ENCODE measurements around the gene MBTPS1.

The MBTPS1 gene

GRCh38 chr16:84144209-84144858 is 27.6 kb upstream of the MBTPS1 start:
- H3K36me3 ChIP-seq (ENCODE audit: control insufficient read depth, insufficient read depth, low read length), result no peaks in the 10 kb centered on the region
- H3K27me3 ChIP-seq (ENCODE audit: control insufficient read depth, insufficient read depth, low read length), result no peaks in the 10 kb centered on the region
- H3K9me3 ChIP-seq (ENCODE audit: control insufficient read depth, low read length), result no peaks in the 10 kb centered on the region
- H3K9ac ChIP-seq (ENCODE audit: low read length), result peak overlapping the region; percentile 64
- H3K4me3 ChIP-seq (ENCODE audit: low read length), result peak overlapping the region; percentile 20
- H3K4me1 ChIP-seq (ENCODE audit: control insufficient read depth, insufficient read depth, low read length), result peaks cover 4% of the 10 kb centered on the region

- H3K9ac ChIP-seq (ENCODE audit: low read length), result peak overlapping the region; percentile 64
- no peaks in the 10 kb centered on the region for H3K9me3 ChIP-seq (ENCODE audit: control insufficient read depth, low read length)
- H3K27me3 ChIP-seq (ENCODE audit: control insufficient read depth, insufficient read depth, low read length), result no peaks in the 10 kb centered on the region
- H3K36me3 ChIP-seq (ENCODE audit: control insufficient read depth, insufficient read depth, low read length), result no peaks in the 10 kb centered on the region
- H3K4me3 ChIP-seq (ENCODE audit: low read length), result peak overlapping the region; percentile 20
- peaks cover 9% of the 10 kb centered on the region for H3K4me1 ChIP-seq (ENCODE audit: control insufficient read depth, insufficient read depth, low read length)
Measured at GRCh38 chr16:84143784-84144199, 27.1 kb upstream of the MBTPS1 start.

GRCh38 chr16:84143081-84143480 is 26.3 kb upstream of the MBTPS1 start:
- Histone ChIP-seq H3K36me3 (ENCODE audit: control insufficient read depth, insufficient read depth, low read length) (no peaks in the 10 kb centered on the region), H3K27me3 (ENCODE audit: control insufficient read depth, insufficient read depth, low read length) (no peaks in the 10 kb centered on the region), H3K9ac (ENCODE audit: low read length) (no peak overlapping the region), H3K9me3 (ENCODE audit: control insufficient read depth, low read length) (no peaks in the 10 kb centered on the region), H3K4me1 (ENCODE audit: control insufficient read depth, insufficient read depth, low read length) (peaks cover 12% of the 10 kb centered on the region), H3K4me3 (ENCODE audit: low read length) (no peak overlapping the region)

GRCh38 chr16:84141143-84141670 is 24.5 kb upstream of the MBTPS1 start:
- peaks cover 12% of the 10 kb centered on the region for H3K4me1 ChIP-seq (ENCODE audit: control insufficient read depth, insufficient read depth, low read length)
- H3K4me3 ChIP-seq (ENCODE audit: low read length), result no peak overlapping the region
- H3K9me3 ChIP-seq (ENCODE audit: control insufficient read depth, low read length), result no peaks in the 10 kb centered on the region

GRCh38 chr16:84139628-84140258 is 23.0 kb upstream of the MBTPS1 start:
- Histone ChIP-seq H3K36me3 (ENCODE audit: control insufficient read depth, insufficient read depth, low read length) (no peaks in the 10 kb centered on the region), H3K9me3 (ENCODE audit: control insufficient read depth, low read length) (no peaks in the 10 kb centered on the region), H3K4me1 (ENCODE audit: control insufficient read depth, insufficient read depth, low read length) (peaks cover 12% of the 10 kb centered on the region), H3K27me3 (ENCODE audit: control insufficient read depth, insufficient read depth, low read length) (no peaks in the 10 kb centered on the region), H3K9ac (ENCODE audit: low read length) (no peak overlapping the region), H3K4me3 (ENCODE audit: low read length) (no peak overlapping the region)

More at GRCh38 chr16:84141143-84141670, 24.5 kb upstream of the MBTPS1 start:
- H3K36me3 ChIP-seq (ENCODE audit: control insufficient read depth, insufficient read depth, low read length), result no peaks in the 10 kb centered on the region
- no peak overlapping the region for H3K9ac ChIP-seq (ENCODE audit: low read length)
- no peaks in the 10 kb centered on the region for H3K27me3 ChIP-seq (ENCODE audit: control insufficient read depth, insufficient read depth, low read length)

GRCh38 chr16:84138824-84139627 is 22.3 kb upstream of the MBTPS1 start:
- Histone ChIP-seq H3K27me3 (ENCODE audit: control insufficient read depth, insufficient read depth, low read length) (no peaks in the 10 kb centered on the region), H3K9ac (ENCODE audit: low read length) (no peak overlapping the region), H3K9me3 (ENCODE audit: control insufficient read depth, low read length) (no peaks in the 10 kb centered on the region), H3K4me3 (ENCODE audit: low read length) (no peak overlapping the region), H3K36me3 (ENCODE audit: control insufficient read depth, insufficient read depth, low read length) (no peaks in the 10 kb centered on the region), H3K4me1 (ENCODE audit: control insufficient read depth, insufficient read depth, low read length) (peaks cover 12% of the 10 kb centered on the region)

GRCh38 chr16:84138500-84138823 is 21.7 kb upstream of the MBTPS1 start:
- Histone ChIP-seq H3K27me3 (ENCODE audit: control insufficient read depth, insufficient read depth, low read length) (no peaks in the 10 kb centered on the region), H3K9me3 (ENCODE audit: control insufficient read depth, low read length) (no peaks in the 10 kb centered on the region), H3K36me3 (ENCODE audit: control insufficient read depth, insufficient read depth, low read length) (no peaks in the 10 kb centered on the region), H3K4me3 (ENCODE audit: low read length) (no peak overlapping the region), H3K9ac (ENCODE audit: low read length) (no peak overlapping the region), H3K4me1 (ENCODE audit: control insufficient read depth, insufficient read depth, low read length) (peaks cover 12% of the 10 kb centered on the region)

- Histone ChIP-seq H3K27me3 (ENCODE audit: control insufficient read depth, insufficient read depth, low read length) (no peaks in the 10 kb centered on the region), H3K4me3 (ENCODE audit: low read length) (no peak overlapping the region), H3K36me3 (ENCODE audit: control insufficient read depth, insufficient read depth, low read length) (no peaks in the 10 kb centered on the region), H3K9me3 (ENCODE audit: control insufficient read depth, low read length) (no peaks in the 10 kb centered on the region), H3K4me1 (ENCODE audit: control insufficient read depth, insufficient read depth, low read length) (peaks cover 12% of the 10 kb centered on the region), H3K9ac (ENCODE audit: low read length) (no peak overlapping the region)
Measured at GRCh38 chr16:84137769-84138357, 21.1 kb upstream of the MBTPS1 start.

GRCh38 chr16:84137287-84137686 is 20.5 kb upstream of the MBTPS1 start:
- Histone ChIP-seq H3K4me3 (ENCODE audit: low read length) (no peak overlapping the region), H3K4me1 (ENCODE audit: control insufficient read depth, insufficient read depth, low read length) (peaks cover 12% of the 10 kb centered on the region), H3K9me3 (ENCODE audit: control insufficient read depth, low read length) (no peaks in the 10 kb centered on the region), H3K27me3 (ENCODE audit: control insufficient read depth, insufficient read depth, low read length) (no peaks in the 10 kb centered on the region), H3K9ac (ENCODE audit: low read length) (no peak overlapping the region), H3K36me3 (ENCODE audit: control insufficient read depth, insufficient read depth, low read length) (no peaks in the 10 kb centered on the region)

GRCh38 chr16:84136331-84137125 is 19.8 kb upstream of the MBTPS1 start:
- Histone ChIP-seq H3K4me1 (ENCODE audit: control insufficient read depth, insufficient read depth, low read length) (peaks cover 12% of the 10 kb centered on the region), H3K4me3 (ENCODE audit: low read length) (no peak overlapping the region), H3K27me3 (ENCODE audit: control insufficient read depth, insufficient read depth, low read length) (no peaks in the 10 kb centered on the region), H3K36me3 (ENCODE audit: control insufficient read depth, insufficient read depth, low read length) (no peaks in the 10 kb centered on the region), H3K9me3 (ENCODE audit: control insufficient read depth, low read length) (no peaks in the 10 kb centered on the region), H3K9ac (ENCODE audit: low read length) (no peak overlapping the region)

GRCh38 chr16:84132527-84133285 is 16.0 kb upstream of the MBTPS1 start:
- Histone ChIP-seq H3K4me1 (ENCODE audit: control insufficient read depth, insufficient read depth, low read length) (no peaks in the 10 kb centered on the region), H3K4me3 (ENCODE audit: low read length) (no peak overlapping the region), H3K9me3 (ENCODE audit: control insufficient read depth, low read length) (no peaks in the 10 kb centered on the region), H3K36me3 (ENCODE audit: control insufficient read depth, insufficient read depth, low read length) (no peaks in the 10 kb centered on the region), H3K27me3 (ENCODE audit: control insufficient read depth, insufficient read depth, low read length) (no peaks in the 10 kb centered on the region), H3K9ac (ENCODE audit: low read length) (no peak overlapping the region)

Measured in mucosa of stomach (tissue), 1 donor.